Naive thymus-derived CD4-positive, alpha-beta T cell (primary cell): ENCODE results near the gene UBXN11. TPM values are rescaled to one million over a fixed set of nuclear protein-coding genes. Genes with fewer than 3 reads are reported as not detected.

Experiments used
- ATAC-seq: fragments of 150-1000 bp; cut with Tn5 transposase; 2 replicates; pipeline ENCODE4 v1.10.0; 2021; ENCODE audit warnings: mild to moderate bottlenecking, moderate library complexity
- CTCF ChIA-PET: fragments of 350-600 bp; sonication (Branson Sonifier 250); formaldehyde crosslinking; loops from one replicate; lab custom pipeline; 2021; ENCODE audit warnings: antibody characterized with exemption; lab: Charles Lee
- POLR2A ChIA-PET: fragments of 350-600 bp; sonication (Branson Sonifier 250); formaldehyde crosslinking; loops from one replicate; lab custom pipeline; 2021; ENCODE audit warnings: antibody characterized with exemption, inconsistent platforms; lab: Charles Lee
- DNase-seq, 9 donors: peaks; one replicate each; pipeline versions ENCODE4 v3.0.0 to v3.0.0-alpha.2; 2020 to 2022; ENCODE audit warnings: mixed read lengths in 1 of 9
- H3K27ac ChIP-seq: one replicate; pipeline ENCODE4 v1.7.0; 2013; ENCODE audit warnings: mild to moderate bottlenecking, low read depth, low read length, moderate library complexity
- H3K27me3 ChIP-seq, 2 donors: one replicate each; pipeline ENCODE4 v1.7.0; 2013; ENCODE audit warnings: low read length in 2 of 2, mild to moderate bottlenecking in 2 of 2, moderate library complexity in 2 of 2; ENCODE audit not compliant: control insufficient read depth in 2 of 2, insufficient read depth in 2 of 2
- H3K36me3 ChIP-seq, 3 experiments: 1 replicate in 2 of 3; 2 replicates in 1 of 3; pipeline ENCODE4 v1.7.0; 2013; ENCODE audit warnings: low read length in 3 of 3, mild to moderate bottlenecking in 3 of 3, moderate library complexity in 1 of 3; ENCODE audit not compliant: insufficient read depth in 3 of 3, control insufficient read depth in 2 of 3
- H3K4me1 ChIP-seq, 2 donors: one replicate each; pipeline ENCODE4 v1.7.0; 2013; ENCODE audit warnings: low read length in 2 of 2, mild to moderate bottlenecking in 2 of 2, moderate library complexity in 1 of 2; ENCODE audit not compliant: control insufficient read depth in 2 of 2, insufficient read depth in 2 of 2
- H3K4me3 ChIP-seq: 2 replicates; pipeline ENCODE4 v1.7.0; 2013; ENCODE audit warnings: mild to moderate bottlenecking, low read length
- H3K9me3 ChIP-seq, 3 experiments: 1 replicate in 2 of 3; 2 replicates in 1 of 3; pipeline ENCODE4 v1.7.0; 2013; ENCODE audit warnings: low read length in 3 of 3; ENCODE audit not compliant: control insufficient read depth in 2 of 3
- H3K27ac Mint-ChIP-seq, 9 donors: one replicate each; pipeline ENCODE4 v1.8.0; 2020 to 2022; ENCODE audit warnings: mixed read lengths in 9 of 9, mild to moderate bottlenecking in 8 of 9, moderate library complexity in 5 of 9, inconsistent platforms in 2 of 9
- H3K27me3 Mint-ChIP-seq, 5 donors: one replicate each; pipeline ENCODE4 v1.8.0; 2021 to 2022; ENCODE audit warnings: mixed read lengths in 5 of 5, mild to moderate bottlenecking in 1 of 5
- H3K36me3 Mint-ChIP-seq, 5 donors: one replicate each; pipeline ENCODE4 v1.8.0; 2020 to 2022; ENCODE audit warnings: mixed read lengths in 5 of 5, mild to moderate bottlenecking in 3 of 5, inconsistent platforms in 1 of 5
- H3K4me1 Mint-ChIP-seq, 7 donors: one replicate each; pipeline ENCODE4 v1.8.0; 2020 to 2022; ENCODE audit warnings: mixed read lengths in 7 of 7, mild to moderate bottlenecking in 3 of 7, inconsistent platforms in 1 of 7
- H3K4me3 Mint-ChIP-seq, 10 donors: one replicate each; pipeline ENCODE4 v1.8.0; 2020 to 2022; ENCODE audit warnings: mild to moderate bottlenecking in 10 of 10, mixed read lengths in 10 of 10, moderate library complexity in 6 of 10, inconsistent platforms in 2 of 10
- H3K9me3 Mint-ChIP-seq, 11 donors: one replicate each; pipeline ENCODE4 v1.8.0; 2020 to 2022; ENCODE audit warnings: mixed read lengths in 11 of 11, mild to moderate bottlenecking in 4 of 11, inconsistent platforms in 1 of 11, moderate library complexity in 1 of 11
- intact Hi-C, 2 donors: fragments of 100-400 bp; cut with micrococcal nuclease; formaldehyde crosslinking; loops; one replicate each; pipeline ENCODE4 v1.15.1; 2023
- polyA plus RNA-seq, 2 donors: library from polyadenylated mRNA; unstranded; fragments of 300-500 nt; fragmentation: Illumina TruSeq; gene quantifications; one replicate each; pipeline ENCODE4 v1.2.3, GENCODE V29; 2021
- total RNA-seq, 6 experiments: library from RNA in 5 of 6; stranded (reverse) in 5 of 6; gene quantifications; 1 replicate in 5 of 6; 2 replicates in 1 of 6; pipeline ENCODE4 v1.2.3 and lab custom pipeline; 2021 to 2026

The UBXN11 gene
- total and polyA plus RNA-seq, 7 experiments from 2014 or later: 10.5 to 131 (median 49.6) TPM

- no peaks in the 10 kb centered on the region for H3K27me3 ChIP-seq
- Mint-ChIP-seq H3K4me1 (peaks cover 57 to 92% (median 84%) of the 10 kb centered on the region in 7 donors), H3K36me3 (peaks cover 0 to 32% (median 4%) of the 10 kb centered on the region in 5 donors), H3K27me3 (no peaks in the 10 kb centered on the region), H3K9me3 (peaks cover 0 to 2% (median 0%) of the 10 kb centered on the region in 11 donors), H3K4me3 (peak overlapping the region; percentile 44 to 88 (median 76)), H3K27ac (peak overlapping the region; percentile 90 to 99 (median 97))
- H3K27ac ChIP-seq: peak overlapping the region; percentile 86
- POLR2A ChIA-PET: interaction anchor here (0.6 to 26.8 kb wide), 13 partner anchors 6 to 148 kb away, joined by 3 to 1967 read pairs (median 7); partner anchors contain the start of genes CD52, CEP85, DHDDS and SH3BGRL3
- CTCF ChIA-PET: interaction anchor here (0.6 to 17.9 kb wide), 11 partner anchors 8 to 133 kb away, joined by 3 to 541 read pairs (median 10); partner anchors contain the start of genes CD52 and UBXN11
- DNase-seq: no peak
- no peak for ATAC-seq
- peaks cover 87 to 89% of the 10 kb centered on the region in 2 donors for H3K4me1 ChIP-seq
- intact Hi-C loops: loop anchor here (1.0 to 10.0 kb wide), 9 partner anchors 8 to 411 kb away; partner anchors contain the start of genes ARID1A (in 1 of the 2), CEP85 (in 1 of the 2), DHDDS (in 1 of the 2) and HMGN2 (in 1 of the 2)
- H3K36me3 ChIP-seq: peaks cover 0 to 15% (median 4%) of the 10 kb centered on the region in 3 experiments
- peak overlapping the region; percentile 18 for H3K4me3 ChIP-seq
- no peaks in the 10 kb centered on the region for H3K9me3 ChIP-seq
Observed at GRCh38 chr1:26283871-26284596, 22.4 kb downstream of the UBXN11 start.

GRCh38 chr1:26283279-26283853, 23.1 kb downstream of the UBXN11 start:
- no peaks in the 10 kb centered on the region for H3K9me3 ChIP-seq
- peak overlapping the region; percentile 86 for H3K27ac ChIP-seq
- Mint-ChIP-seq H3K36me3 (peaks cover 0 to 35% (median 4%) of the 10 kb centered on the region in 5 donors), H3K4me3 (peak overlapping the region; percentile 28 to 88 (median 60)), H3K9me3 (peaks cover 0 to 2% (median 0%) of the 10 kb centered on the region in 11 donors), H3K27me3 (no peaks in the 10 kb centered on the region), H3K4me1 (peaks cover 62 to 92% (median 84%) of the 10 kb centered on the region in 7 donors), H3K27ac (peak overlapping the region; percentile 90 to 99 (median 97))
- DNase-seq (no peak), ATAC-seq (no peak)
- no peaks in the 10 kb centered on the region for H3K27me3 ChIP-seq
- CTCF ChIA-PET: interaction anchor here (3.1 to 17.9 kb wide), 3 partner anchors 8 to 39 kb away, joined by 31 to 541 read pairs (median 131); partner anchors contain the start of genes CD52 and UBXN11
- H3K4me1 ChIP-seq: peaks cover 87 to 89% of the 10 kb centered on the region in 2 donors
- intact Hi-C loops: loop anchor here in 1 of 2 donors (10.0 kb wide), 2 partner anchors 261 to 411 kb away; partner anchors contain the start of gene ARID1A
- H3K4me3 ChIP-seq: no peak overlapping the region
- H3K36me3 ChIP-seq: peaks cover 0 to 15% (median 4%) of the 10 kb centered on the region in 3 experiments
- POLR2A ChIA-PET: interaction anchor here (0.6 to 26.8 kb wide), 6 partner anchors 30 to 139 kb away, joined by 4 to 1967 read pairs (median 10); partner anchors contain the start of genes CD52, CEP85 and UBXN11

- Histone ChIP-seq H3K36me3 (peaks cover 0 to 17% (median 4%) of the 10 kb centered on the region in 3 experiments), H3K4me1 (peaks cover 87 to 88% of the 10 kb centered on the region in 2 donors), H3K27ac (peak overlapping the region; percentile 86), H3K9me3 (no peaks in the 10 kb centered on the region), H3K27me3 (no peaks in the 10 kb centered on the region), H3K4me3 (no peak overlapping the region)
- DNase-seq (no peak), ATAC-seq (no peak)
- ChIA-PET POLR2A (interaction anchor here (1.0 to 26.8 kb wide), 4 partner anchors 6 to 92 kb away, joined by 3 to 1967 read pairs (median 61); partner anchors contain the start of genes CD52, CEP85 and UBXN11), CTCF (interaction anchor here (2.6 to 17.9 kb wide), 2 partner anchors 40 to 81 kb away, joined by 12 to 541 read pairs; partner anchors contain the start of gene CD52)
- Mint-ChIP-seq H3K27me3 (no peaks in the 10 kb centered on the region), H3K27ac (peak overlapping the region; percentile 41 to 99 (median 96)), H3K4me1 (peaks cover 57 to 92% (median 75%) of the 10 kb centered on the region in 7 donors), H3K4me3 (peak overlapping the region in 7 of 10 donors; percentile 21 to 88 (median 58)), H3K36me3 (peaks cover 0 to 41% (median 4%) of the 10 kb centered on the region in 5 donors), H3K9me3 (peaks cover 0 to 2% (median 0%) of the 10 kb centered on the region in 11 donors)
- intact Hi-C loops: loop anchor here in 1 of 2 donors (10.0 kb wide), 2 partner anchors 262 to 412 kb away; partner anchors contain the start of gene ARID1A
Observed at GRCh38 chr1:26282401-26282918, 24.0 kb downstream of the UBXN11 start.

- H3K27me3 ChIP-seq: no peaks in the 10 kb centered on the region
- H3K4me1 ChIP-seq: peaks cover 87 to 88% of the 10 kb centered on the region in 2 donors
- no peak overlapping the region for H3K4me3 ChIP-seq
- no peaks in the 10 kb centered on the region for H3K9me3 ChIP-seq
- Mint-ChIP-seq H3K4me1 (peaks cover 58 to 90% (median 73%) of the 10 kb centered on the region in 7 donors), H3K27me3 (no peaks in the 10 kb centered on the region), H3K27ac (peak overlapping the region; percentile 83 to 99 (median 91)), H3K4me3 (peak overlapping the region; percentile 80 to 98 (median 89)), H3K9me3 (peaks cover 0 to 2% (median 0%) of the 10 kb centered on the region in 11 donors), H3K36me3 (peaks cover 0 to 44% (median 4%) of the 10 kb centered on the region in 5 donors)
- intact Hi-C loops: loop anchor here in 1 of 2 donors (2.0 to 10.0 kb wide), 3 partner anchors 151 to 413 kb away; partner anchors contain the start of genes ARID1A and DHDDS
- CTCF ChIA-PET: interaction anchor here (0.5 to 17.9 kb wide), 4 partner anchors 26 to 81 kb away, joined by 3 to 541 read pairs (median 8); partner anchors contain the start of gene CD52
- H3K36me3 ChIP-seq: peaks cover 0 to 22% (median 4%) of the 10 kb centered on the region in 3 experiments
- peak overlapping the region; percentile 86 for H3K27ac ChIP-seq
- DNase-seq: no peak
- POLR2A ChIA-PET: interaction anchor here (1.0 to 26.8 kb wide), 3 partner anchors 7 to 93 kb away, joined by 3 to 1967 read pairs (median 109); partner anchors contain the start of genes CD52 and UBXN11
- no peak for ATAC-seq
Observed at GRCh38 chr1:26281971-26282370, 24.5 kb downstream of the UBXN11 start.

GRCh38 chr1:26281091-26281958, 25.1 kb downstream of the UBXN11 start:
- Histone ChIP-seq H3K9me3 (no peaks in the 10 kb centered on the region), H3K4me1 (peaks cover 87 to 88% of the 10 kb centered on the region in 2 donors), H3K4me3 (peak overlapping the region; percentile 58), H3K27me3 (no peaks in the 10 kb centered on the region), H3K36me3 (peaks cover 0 to 26% (median 4%) of the 10 kb centered on the region in 3 experiments), H3K27ac (peak overlapping the region; percentile 86)
- CTCF ChIA-PET: interaction anchor here (0.5 to 17.9 kb wide), 5 partner anchors 27 to 82 kb away, joined by 3 to 541 read pairs (median 3); partner anchors contain the start of gene CD52
- Mint-ChIP-seq H3K4me1 (peaks cover 63 to 90% (median 75%) of the 10 kb centered on the region in 7 donors), H3K36me3 (peaks cover 0 to 46% (median 4%) of the 10 kb centered on the region in 5 donors), H3K4me3 (peak overlapping the region; percentile 80 to 98 (median 89)), H3K27me3 (no peaks in the 10 kb centered on the region), H3K9me3 (peaks cover 0 to 2% (median 0%) of the 10 kb centered on the region in 11 donors), H3K27ac (peak overlapping the region; percentile 83 to 99 (median 91))
- ATAC-seq (no peak), DNase-seq (no peak)
- POLR2A ChIA-PET: interaction anchor here (0.5 to 26.8 kb wide), 7 partner anchors 8 to 97 kb away, joined by 3 to 1967 read pairs (median 4); partner anchors contain the start of genes CD52, CEP85 and UBXN11
- intact Hi-C loops: loop anchor here in 1 of 2 donors (2.0 to 10.0 kb wide), 3 partner anchors 151 to 413 kb away; partner anchors contain the start of genes ARID1A and DHDDS
